Endothelial cell of umbilical vein (primary cell): ENCODE measurements around the gene C11orf21. TPM values are rescaled to one million over a fixed set of nuclear protein-coding genes. Genes with fewer than 3 reads are reported as not detected.

Experiments used
- BruUV-seq: library from RNA; stranded (reverse); fragments of 400-500 nt; replicated peaks from 2 replicates; lab custom pipeline; 2021; lab: Mats Ljungman, UMichigan
- CTCF ChIA-PET: fragments of 300-600, 350-600 bp; sonication (Branson Sonifier 250); formaldehyde crosslinking; loops from one replicate; lab custom pipeline; 2021; ENCODE audit warnings: antibody characterized with exemption, inconsistent platforms; lab: Charles Lee
- POLR2A ChIA-PET: fragments of 300-600, 350-600 bp; sonication (Branson Sonifier 250); formaldehyde crosslinking; loops from one replicate; lab custom pipeline; 2021; ENCODE audit warnings: antibody characterized with exemption, inconsistent platforms; lab: Charles Lee
- DNase-seq: peaks from one replicate; pipeline ENCODE4 v3.0.0-alpha.2; 2011; ENCODE audit warnings: low read depth, low spot score
- FAIRE-seq: peaks from 2 replicates; lab custom pipeline; 2011; peaks lifted over from hg19 to GRCh38; lab: Jason Lieb, UNC
- H2AFZ ChIP-seq: 2 replicates; pipeline ENCODE4 v1.6.0; 2012; ENCODE audit warnings: low read depth, low read length, control low read depth, inconsistent platforms
- H3K27ac ChIP-seq: 2 replicates; pipeline ENCODE4 v1.5.1; 2011; ENCODE audit warnings: low read depth, mild to moderate bottlenecking, control low read depth, low read length, moderate library complexity; ENCODE audit not compliant: insufficient read depth
- H3K27me3 ChIP-seq, 2 experiments: 2 replicates each; pipeline versions ENCODE4 v1.6.0 to v1.6.1; 2011; ENCODE audit warnings: low read length in 2 of 2, mixed read lengths in 1 of 2; ENCODE audit not compliant: control insufficient read depth in 2 of 2, insufficient read depth in 2 of 2
- H3K36me3 ChIP-seq, 2 experiments: 2 replicates in 1 of 2; 3 replicates in 1 of 2; pipeline ENCODE4 v1.5.1; 2011; ENCODE audit warnings: low read length in 2 of 2, mild to moderate bottlenecking in 1 of 2, moderate library complexity in 1 of 2; ENCODE audit not compliant: control insufficient read depth in 2 of 2, insufficient read depth in 2 of 2; ENCODE audit errors: extremely low read depth in 1 of 2
- H3K4me1 ChIP-seq: 3 replicates; pipeline ENCODE4 v1.5.1; 2011; ENCODE audit warnings: mild to moderate bottlenecking, low read length; ENCODE audit not compliant: control insufficient read depth, insufficient read depth; ENCODE audit errors: extremely low read depth
- H3K4me2 ChIP-seq: 2 replicates; pipeline ENCODE4 v1.6.1; 2011; ENCODE audit warnings: low read length, control low read depth, mixed read lengths; ENCODE audit not compliant: insufficient read depth
- H3K4me3 ChIP-seq, 3 experiments: fragments of 200-600 bp in 1 of 3; sonication (generic), shearing (Covaris generic) in 1 of 3; replicated peaks in 1 of 3; 2 replicates each; pipeline ENCODE4 v1.5.1; 2011 to 2016; ENCODE audit warnings: control low read depth in 3 of 3, low read length in 3 of 3, mild to moderate bottlenecking in 2 of 3, inconsistent platforms in 1 of 3, low read depth in 1 of 3, moderate library complexity in 1 of 3; ENCODE audit not compliant: insufficient read depth in 1 of 3
- H3K79me2 ChIP-seq: 2 replicates; pipeline ENCODE4 v1.6.0; 2012; ENCODE audit warnings: low read length, inconsistent platforms; ENCODE audit not compliant: control insufficient read depth, insufficient read depth
- H3K9ac ChIP-seq: replicated peaks from 2 replicates; pipeline ENCODE3; 2011; ENCODE audit warnings: low read length, control low read depth; ENCODE audit not compliant: insufficient read depth; ENCODE audit errors: extremely low read depth
- H3K9me1 ChIP-seq: replicated peaks from 3 replicates; pipeline ENCODE4 v1.6.0; 2011; ENCODE audit warnings: mild to moderate bottlenecking, low read length; ENCODE audit not compliant: control insufficient read depth, insufficient read depth; ENCODE audit errors: extremely low read depth
- H3K9me3 ChIP-seq: replicated peaks from 2 replicates; pipeline ENCODE4 v1.5.1; 2012; ENCODE audit warnings: low read length, inconsistent platforms; ENCODE audit not compliant: control insufficient read depth, insufficient read depth
- H4K20me1 ChIP-seq: replicated peaks from 2 replicates; pipeline ENCODE3; 2011; ENCODE audit warnings: mild to moderate bottlenecking, low read length; ENCODE audit not compliant: control insufficient read depth, insufficient read depth; ENCODE audit errors: extremely low read depth
- EZH2 ChIP-seq: IDR thresholded peaks from 2 replicates; pipeline ENCODE4 v1.6.1; 2012; ENCODE audit warnings: borderline replicate concordance, low read depth, mild to moderate bottlenecking, moderate library complexity, low read length, inconsistent platforms; ENCODE audit not compliant: severe bottlenecking
- FOS ChIP-seq: IDR thresholded peaks from 2 replicates; pipeline ENCODE4 v1.6.1; 2011; ENCODE audit warnings: mild to moderate bottlenecking, low read length, moderate library complexity, borderline replicate concordance; ENCODE audit not compliant: insufficient read depth
- GATA2 ChIP-seq: IDR thresholded peaks from 2 replicates; pipeline ENCODE4 v1.7.0; 2011; ENCODE audit warnings: low read depth, mild to moderate bottlenecking, moderate library complexity, mixed read lengths, low read length; ENCODE audit not compliant: insufficient read length, insufficient read depth
- JUN ChIP-seq: IDR thresholded peaks from 2 replicates; pipeline ENCODE4 v1.6.1; 2011; ENCODE audit warnings: borderline replicate concordance, low read depth; ENCODE audit not compliant: insufficient read length, insufficient read depth
- MYC ChIP-seq: IDR thresholded peaks from one replicate; pipeline ENCODE4 v1.6.1; 2011; ENCODE audit warnings: mild to moderate bottlenecking, low read depth, low read length
- POLR2A ChIP-seq: IDR thresholded peaks from 2 replicates; pipeline ENCODE4 v1.6.1; 2012; ENCODE audit warnings: low read depth, mild to moderate bottlenecking, control low read depth, low read length
- POLR2AphosphoS5 ChIP-seq: IDR thresholded peaks from 2 replicates; pipeline ENCODE4 v1.6.1; 2012; ENCODE audit warnings: low read depth, mild to moderate bottlenecking, control low read depth, low read length, moderate library complexity; ENCODE audit not compliant: insufficient read depth
- dilution Hi-C: fragments of 300-500 bp; cut with MboI; formaldehyde crosslinking; loops from one replicate; pipeline ENCODE4 v1.15.0; 2019; ENCODE audit warnings: low sequenced_read_pairs; ENCODE audit not compliant: extremely low pct_ligation_motif_present
- intact Hi-C: fragments of 100-400 bp; cut with micrococcal nuclease; formaldehyde crosslinking; loops from one replicate; pipeline ENCODE4 v1.10.0; 2022
- polyA plus RNA-seq, 4 experiments: library from polyadenylated mRNA; depleted of rRNA in 3 of 4; stranded (reverse) in 3 of 4; unstranded in 1 of 4; fragments of >200 nt; gene quantifications; 2 replicates each; pipeline versions ENCODE4 v1.2.1 to v1.2.3, GENCODE V29; 2011 to 2012; ENCODE audit warnings: missing spikeins in 1 of 4
- total RNA-seq: library from RNA; stranded (reverse); gene quantifications from 2 replicates; pipeline ENCODE4 v1.2.3, GENCODE V29; 2021
- TF ChIP-seq, protein P1 (sequence below), 2 donors: IDR thresholded peaks; 1 replicate in 1 of 2; 2 replicates in 1 of 2; pipeline ENCODE4 v1.5.1; 2011; ENCODE audit warnings: low read length in 2 of 2, mild to moderate bottlenecking in 2 of 2, moderate library complexity in 2 of 2, control low read depth in 1 of 2, inconsistent platforms in 1 of 2, low read depth in 1 of 2; ENCODE audit not compliant: insufficient read depth in 1 of 2; ENCODE audit errors: extremely low read depth in 1 of 2
- TF ChIP-seq, protein P2 (sequence below): IDR thresholded peaks from 2 replicates; pipeline ENCODE4 v1.6.1; 2011; ENCODE audit not compliant: insufficient read depth, insufficient read length

The C11orf21 gene
- total and polyA plus RNA-seq, 2 donors (not counting 3 experiments of a cell fraction or from before 2014, with no cell fraction given), result not detected

DNA sequence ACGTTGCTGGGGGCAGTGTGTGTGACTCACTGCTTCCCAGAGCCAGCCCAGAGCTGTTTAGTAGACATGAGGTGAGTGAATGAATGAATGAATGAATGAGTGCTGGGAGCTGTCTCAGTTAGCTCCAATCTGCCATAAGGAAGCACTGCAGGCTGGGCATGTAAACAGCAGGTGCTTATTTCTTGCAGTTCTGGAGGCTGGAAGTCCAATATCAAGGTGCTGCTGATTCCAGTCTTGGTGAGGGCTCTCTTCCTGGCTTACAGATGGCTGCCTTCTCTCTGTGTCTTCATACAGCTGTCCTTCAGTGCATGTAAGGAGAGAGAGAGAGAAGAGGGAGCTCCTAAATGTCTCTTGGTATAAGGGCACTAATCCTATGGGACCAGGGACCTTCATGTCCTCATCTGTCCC lies 4.1 kb downstream of the C11orf21 start:
- ChIA-PET POLR2A (no interaction called here), CTCF (interaction anchor here (1.2 to 1.5 kb wide), 2 partner anchors 120 to 122 kb away, joined by 3 to 7 read pairs; no protein-coding TSS in a partner anchor)
- FAIRE-seq (no peak), DNase-seq (no peak)
- TF ChIP-seq, protein P1, sequence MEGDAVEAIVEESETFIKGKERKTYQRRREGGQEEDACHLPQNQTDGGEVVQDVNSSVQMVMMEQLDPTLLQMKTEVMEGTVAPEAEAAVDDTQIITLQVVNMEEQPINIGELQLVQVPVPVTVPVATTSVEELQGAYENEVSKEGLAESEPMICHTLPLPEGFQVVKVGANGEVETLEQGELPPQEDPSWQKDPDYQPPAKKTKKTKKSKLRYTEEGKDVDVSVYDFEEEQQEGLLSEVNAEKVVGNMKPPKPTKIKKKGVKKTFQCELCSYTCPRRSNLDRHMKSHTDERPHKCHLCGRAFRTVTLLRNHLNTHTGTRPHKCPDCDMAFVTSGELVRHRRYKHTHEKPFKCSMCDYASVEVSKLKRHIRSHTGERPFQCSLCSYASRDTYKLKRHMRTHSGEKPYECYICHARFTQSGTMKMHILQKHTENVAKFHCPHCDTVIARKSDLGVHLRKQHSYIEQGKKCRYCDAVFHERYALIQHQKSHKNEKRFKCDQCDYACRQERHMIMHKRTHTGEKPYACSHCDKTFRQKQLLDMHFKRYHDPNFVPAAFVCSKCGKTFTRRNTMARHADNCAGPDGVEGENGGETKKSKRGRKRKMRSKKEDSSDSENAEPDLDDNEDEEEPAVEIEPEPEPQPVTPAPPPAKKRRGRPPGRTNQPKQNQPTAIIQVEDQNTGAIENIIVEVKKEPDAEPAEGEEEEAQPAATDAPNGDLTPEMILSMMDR (IDR thresholded peaks at IDR 0.05; ENCODE audit: extremely low read depth in 1 of 2, insufficient read depth in 1 of 2, low read depth in 1 of 2, low read length in 2 of 2), result no peak
- TF ChIP-seq EZH2 (no peak), GATA2 (no peak), MYC (no peak), FOS (no peak), JUN (no peak), POLR2AphosphoS5 (no peak), POLR2A (no peak)
- TF ChIP-seq, protein P2, sequence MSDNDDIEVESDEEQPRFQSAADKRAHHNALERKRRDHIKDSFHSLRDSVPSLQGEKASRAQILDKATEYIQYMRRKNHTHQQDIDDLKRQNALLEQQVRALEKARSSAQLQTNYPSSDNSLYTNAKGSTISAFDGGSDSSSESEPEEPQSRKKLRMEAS, result no peak
- no peaks in the 10 kb centered on the region for H4K20me1 ChIP-seq
- H2AFZ ChIP-seq, result no peak overlapping the region
- H3K9ac ChIP-seq, result no peak overlapping the region
- no peaks in the 10 kb centered on the region for H3K9me3 ChIP-seq
- H3K9me1 ChIP-seq, result no peaks in the 10 kb centered on the region
- no peaks in the 10 kb centered on the region for H3K4me1 ChIP-seq
- no peaks in the 10 kb centered on the region for H3K27me3 ChIP-seq
- dilution Hi-C loops (no loop called here), intact Hi-C loops (no loop called here)
- H3K4me2 ChIP-seq, result no peak overlapping the region
- no peak overlapping the region for H3K27ac ChIP-seq
- no peaks in the 10 kb centered on the region for H3K36me3 ChIP-seq
- no TSS peak for BruUV-seq
- H3K79me2 ChIP-seq, result no peaks in the 10 kb centered on the region
- no peak overlapping the region for H3K4me3 ChIP-seq
